RWPE1 (cell line): ENCODE data around the gene TMEM187.
"Not testable (repeated sequence)": the region's sequence is repeated elsewhere in the genome, so short reads cannot be mapped to it uniquely, and the experiment has no call there.

ENCODE experiments used
- CTCF ChIA-PET: fragments of 350-600 bp; sonication (Branson Sonifier 250); formaldehyde crosslinking; extraction: SDS; loops from one replicate; lab custom pipeline; 2021; lab: Yijun Ruan, JAX
- POLR2A ChIA-PET: fragments of 400-600 bp; formaldehyde crosslinking; extraction: SDS; loops from one replicate; lab custom pipeline; 2020; ENCODE audit warnings: antibody characterized with exemption; ENCODE audit not compliant: low non-redundant PET; lab: Yijun Ruan, JAX
- DNase-seq: peaks from one replicate; pipeline ENCODE4 v3.0.0; 2012; ENCODE audit warnings: low spot score
- H3K27ac ChIP-seq: fragments of 450-650 bp; 2 replicates; pipeline ENCODE4 v1.5.1; 2017
- TF ChIP-seq, protein P1 (sequence below): fragments of 450-650 bp; conservative IDR thresholded peaks from 2 replicates; pipeline ENCODE4 v1.5.1; 2017; ENCODE audit warnings: low read depth, mild to moderate bottlenecking

TMEM187 gene

DNA sequence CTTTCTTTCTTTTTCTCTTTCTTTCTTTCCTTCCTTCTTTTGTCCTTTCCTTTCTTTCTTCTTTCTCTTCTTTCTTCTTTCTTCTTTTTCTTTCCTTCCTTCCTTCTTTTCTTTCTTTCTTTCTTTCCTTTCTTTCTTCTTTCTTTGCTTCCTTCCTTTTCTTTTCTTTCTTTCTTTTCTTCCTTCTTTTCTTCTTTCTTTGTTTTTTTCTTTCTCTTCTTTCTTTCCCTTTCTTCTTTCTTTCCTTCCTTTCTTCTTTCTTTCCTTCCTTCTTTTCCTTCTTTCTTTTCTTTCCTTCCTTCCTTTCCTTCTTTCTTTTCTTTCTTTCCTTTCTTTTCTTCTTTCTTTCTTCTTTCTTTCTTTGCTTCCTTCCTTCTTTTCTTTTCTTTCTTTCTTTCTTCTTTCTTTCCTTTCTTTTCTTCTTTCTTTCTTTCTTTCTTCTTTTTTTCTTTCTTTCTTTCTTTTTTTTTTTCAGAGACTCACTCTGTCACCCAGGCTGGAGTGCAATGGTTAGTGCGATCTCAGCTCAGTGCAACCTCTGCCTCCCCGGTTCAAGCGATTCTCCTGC is 18.5 kb downstream of the TMEM187 start:
- TF ChIP-seq, protein P1, sequence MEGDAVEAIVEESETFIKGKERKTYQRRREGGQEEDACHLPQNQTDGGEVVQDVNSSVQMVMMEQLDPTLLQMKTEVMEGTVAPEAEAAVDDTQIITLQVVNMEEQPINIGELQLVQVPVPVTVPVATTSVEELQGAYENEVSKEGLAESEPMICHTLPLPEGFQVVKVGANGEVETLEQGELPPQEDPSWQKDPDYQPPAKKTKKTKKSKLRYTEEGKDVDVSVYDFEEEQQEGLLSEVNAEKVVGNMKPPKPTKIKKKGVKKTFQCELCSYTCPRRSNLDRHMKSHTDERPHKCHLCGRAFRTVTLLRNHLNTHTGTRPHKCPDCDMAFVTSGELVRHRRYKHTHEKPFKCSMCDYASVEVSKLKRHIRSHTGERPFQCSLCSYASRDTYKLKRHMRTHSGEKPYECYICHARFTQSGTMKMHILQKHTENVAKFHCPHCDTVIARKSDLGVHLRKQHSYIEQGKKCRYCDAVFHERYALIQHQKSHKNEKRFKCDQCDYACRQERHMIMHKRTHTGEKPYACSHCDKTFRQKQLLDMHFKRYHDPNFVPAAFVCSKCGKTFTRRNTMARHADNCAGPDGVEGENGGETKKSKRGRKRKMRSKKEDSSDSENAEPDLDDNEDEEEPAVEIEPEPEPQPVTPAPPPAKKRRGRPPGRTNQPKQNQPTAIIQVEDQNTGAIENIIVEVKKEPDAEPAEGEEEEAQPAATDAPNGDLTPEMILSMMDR = no peak
- H3K27ac ChIP-seq = no peak overlapping the region
- ChIA-PET CTCF (no interaction called here), POLR2A (no interaction called here)
- no peak for DNase-seq

DNA sequence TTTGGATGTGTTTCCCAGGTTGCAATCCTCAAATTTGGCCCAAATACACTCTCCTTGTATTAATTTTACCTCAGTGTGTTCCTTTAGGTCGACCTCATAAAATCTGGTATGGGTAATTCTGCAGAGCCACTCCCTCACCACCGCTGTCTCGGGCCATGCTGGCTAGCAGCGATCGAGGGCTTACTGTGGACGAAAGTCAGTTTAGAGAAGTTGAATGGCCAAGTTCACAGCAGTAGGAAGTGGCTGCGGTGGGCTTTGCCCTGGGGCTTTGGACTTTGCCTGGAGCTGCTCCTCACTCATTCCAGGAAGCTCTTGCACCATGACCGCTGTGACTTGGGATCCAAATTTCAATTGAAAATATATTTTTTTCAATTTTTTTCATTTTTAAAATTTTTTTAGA is 19.6 kb downstream of the TMEM187 start:
- POLR2A ChIA-PET = no interaction called here
- H3K27ac ChIP-seq = no peak overlapping the region
- CTCF ChIA-PET = no interaction called here
- DNase-seq = no peak
- TF ChIP-seq, protein P1 = no peak

DNA sequence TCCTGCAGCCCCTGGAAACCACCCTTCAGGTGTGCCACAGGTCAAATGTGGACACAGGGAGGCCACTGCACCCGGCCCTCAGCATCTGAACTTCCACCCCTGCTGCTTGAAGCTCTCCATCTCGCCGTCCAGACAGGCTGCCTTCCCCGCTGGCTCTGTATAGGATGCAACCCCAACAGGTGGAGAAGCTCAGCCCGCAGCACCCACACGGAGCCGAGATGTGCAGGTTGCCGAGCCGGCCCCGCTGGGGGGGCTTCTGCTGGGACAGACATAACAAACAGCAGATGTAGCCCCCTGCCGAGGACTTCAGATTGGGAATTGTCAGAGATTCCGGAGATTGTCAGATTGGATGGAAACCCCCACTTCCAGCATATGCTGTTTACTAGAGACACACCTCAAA is 20.5 kb downstream of the TMEM187 start:
- H3K27ac ChIP-seq = no peak overlapping the region
- ChIA-PET POLR2A (no interaction called here), CTCF (no interaction called here)
- TF ChIP-seq, protein P1 = no peak
- DNase-seq = no peak

DNA sequence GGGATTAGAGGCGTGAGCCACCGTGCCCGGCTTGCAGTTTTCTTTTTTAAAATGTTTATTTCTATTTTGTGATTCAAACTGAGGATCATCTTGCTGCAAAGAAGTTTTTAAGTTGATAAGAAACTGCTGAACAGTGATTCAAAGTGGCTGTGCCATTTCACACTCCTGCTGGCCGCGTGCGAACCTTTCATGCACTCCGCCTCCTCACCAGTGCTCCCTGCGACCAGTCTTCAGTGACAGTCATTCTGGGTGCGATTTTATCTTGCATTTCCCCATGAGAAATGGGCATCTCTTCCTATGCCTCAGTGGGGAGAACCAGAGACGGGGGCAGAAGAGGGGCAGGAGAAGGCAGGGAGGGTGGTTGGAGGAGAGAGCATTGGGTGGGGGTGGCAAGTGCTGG is 21.4 kb downstream of the TMEM187 start:
- DNase-seq = no peak
- POLR2A ChIA-PET = no interaction called here
- H3K27ac ChIP-seq = no peak overlapping the region
- TF ChIP-seq, protein P1 = no peak
- CTCF ChIA-PET = no interaction called here

DNA sequence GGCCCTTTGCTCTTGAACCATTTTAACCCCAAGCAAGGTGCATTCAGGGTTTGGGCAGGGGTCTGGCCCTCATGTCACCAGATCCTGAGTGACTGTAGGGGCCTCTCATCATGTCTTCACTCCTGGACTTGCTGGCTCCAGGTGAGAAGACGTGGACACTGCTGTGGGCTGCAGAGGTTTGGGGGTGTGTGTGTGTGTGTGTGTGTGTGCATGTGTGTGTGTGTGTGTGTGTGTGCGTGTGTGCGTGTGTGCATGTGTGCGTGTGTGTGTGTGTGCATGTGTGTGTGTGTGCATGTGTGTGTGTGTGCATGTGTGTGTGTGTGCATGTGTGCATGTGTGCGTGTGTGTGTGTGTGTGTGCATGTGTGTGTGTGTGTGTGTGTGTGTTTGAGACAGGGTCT is 21.8 kb downstream of the TMEM187 start:
- CTCF ChIA-PET, POLR2A ChIA-PET, DNase-seq, H3K27ac ChIP-seq: not testable (repeated sequence)

DNA sequence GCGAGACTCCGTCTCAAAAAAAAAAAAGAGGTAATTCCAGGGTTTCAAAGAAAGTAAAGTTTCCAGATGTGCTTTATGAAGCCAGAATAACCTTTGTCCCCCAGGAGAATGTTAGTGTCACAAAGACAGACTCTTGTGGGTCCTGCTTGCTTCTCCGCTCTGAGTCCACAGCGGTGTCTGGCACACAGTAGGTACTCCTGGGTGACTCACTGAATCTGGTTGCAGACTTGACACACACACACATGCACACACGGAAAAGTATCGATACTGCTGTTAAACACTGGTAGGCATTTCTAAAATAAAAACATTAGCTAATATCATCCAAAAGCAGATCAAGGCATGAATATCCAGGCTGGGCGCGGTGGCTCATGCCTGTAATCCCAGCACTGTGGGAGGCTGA is 22.9 kb downstream of the TMEM187 start:
- no peak overlapping the region for H3K27ac ChIP-seq
- ChIA-PET POLR2A (no interaction called here), CTCF (no interaction called here)
- TF ChIP-seq, protein P1 = no peak
- DNase-seq = no peak

DNA sequence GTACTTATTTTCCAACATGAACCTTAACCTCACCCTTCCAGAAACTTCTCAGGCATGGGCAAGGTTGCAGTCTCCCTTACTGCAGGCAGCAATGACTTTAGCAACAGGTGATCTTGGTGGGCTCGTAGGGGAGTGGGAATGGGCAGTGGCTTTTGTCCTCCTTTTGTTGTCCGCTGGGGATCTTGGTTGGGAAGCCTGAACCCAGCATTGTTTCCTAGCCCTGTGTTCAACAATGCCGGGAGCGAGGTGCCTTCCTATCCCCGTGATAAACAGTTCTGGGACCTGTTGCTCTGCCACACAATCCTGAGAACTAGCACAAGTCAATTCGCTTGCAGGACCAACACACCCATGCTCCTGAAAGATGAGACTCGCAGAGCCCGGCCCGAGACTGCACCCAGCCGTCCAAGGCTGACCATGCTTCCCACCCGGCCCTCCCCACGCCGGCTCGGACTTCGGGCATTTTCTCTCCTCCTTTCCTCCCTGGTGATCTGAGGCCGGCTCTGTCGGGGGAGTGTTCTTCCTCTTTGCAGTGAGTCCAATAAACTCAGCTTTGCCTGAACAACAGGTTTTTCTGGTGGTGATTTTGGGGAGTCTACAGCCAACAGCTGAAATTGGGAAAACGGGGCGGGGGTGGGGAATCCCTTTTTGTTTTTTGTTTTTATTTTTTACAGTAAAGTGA is 26.9 kb downstream of the TMEM187 start:
- DNase-seq = no peak
- CTCF ChIA-PET = interaction anchor here (0.6 kb wide), 1 partner anchor 482 kb away, joined by 3 read pairs; no protein-coding TSS in a partner anchor
- TF ChIP-seq, protein P1 = no peak
- POLR2A ChIA-PET = no interaction called here
- H3K27ac ChIP-seq = no peak overlapping the region; the same call in 1 of the 2 replicates
